ENCODE results near the gene KL. TPM values are rescaled to one million over a fixed set of nuclear protein-coding genes. Genes with fewer than 3 reads are reported as not detected.

KL gene
- total and polyA plus RNA-seq, 2 of the 8 experiments (the other 6 are each of a cell fraction or from before 2014, with no cell fraction given), result 0.02 TPM; not detected in 1

- Histone ChIP-seq H4K8ac (ENCODE audit: extremely low read depth, insufficient read depth, low read length) (no peak overlapping the region), H3K27ac (ENCODE audit: low read depth, low read length) (no peak overlapping the region), H3K9me3 (ENCODE audit: insufficient read depth in 2 of 2, low read depth in 1 of 2, low read length in 1 of 2) (no peaks in the 10 kb centered on the region), H3K23ac (ENCODE audit: insufficient read length) (no peak overlapping the region), H2AK5ac (ENCODE audit: low read depth, low read length) (no peak overlapping the region), H3K79me2 (ENCODE audit: control insufficient read depth in 1 of 2, insufficient read depth in 2 of 2, low read length in 2 of 2) (no peaks in the 10 kb centered on the region), H3K4ac (replicated peaks; ENCODE audit: insufficient read length, low read depth, low read length) (no peak overlapping the region), H3K56ac (replicated peaks; ENCODE audit: insufficient read length, low read depth, low read length) (no peak overlapping the region), H2AFZ (ENCODE audit: low read length) (no peak overlapping the region), H2BK5ac (ENCODE audit: low read depth, low read length) (no peak overlapping the region), H2BK120ac (replicated peaks; ENCODE audit: low read depth, low read length) (no peak overlapping the region), H4K5ac (ENCODE audit: insufficient read length, low read depth, low read length) (no peak overlapping the region), H3K18ac (ENCODE audit: extremely low read depth, low read length) (no peak overlapping the region), H3K4me1 (replicated peaks in 1 of 4; ENCODE audit: control insufficient read depth in 3 of 4, insufficient read depth in 4 of 4, low read length in 3 of 4) (peaks cover 0 to 2% (median 0%) of the 10 kb centered on the region in 4 experiments; a peak in 2 of 7 replicates), H3K9ac (replicated peaks in 1 of 4; ENCODE audit: extremely low read depth in 1 of 4, low read depth in 3 of 4, low read length in 3 of 4) (no peak overlapping the region), H3K36me3 (ENCODE audit: control insufficient read depth in 2 of 4, insufficient read depth in 4 of 4, low read length in 3 of 4) (no peaks in the 10 kb centered on the region), H4K91ac (replicated peaks; ENCODE audit: insufficient read length, low read length) (no peak overlapping the region), H3K79me1 (ENCODE audit: low read depth, low read length) (no peaks in the 10 kb centered on the region), H3K4me3 (ENCODE audit: extremely low read depth in 1 of 4, insufficient read depth in 2 of 4, low read depth in 3 of 4, low read length in 4 of 4) (no peak overlapping the region), H2BK20ac (ENCODE audit: low read length) (no peak overlapping the region), H2BK12ac (ENCODE audit: low read depth, low read length) (no peak overlapping the region), H4K20me1 (replicated peaks in 1 of 2; ENCODE audit: control insufficient read depth in 1 of 2, insufficient read depth in 2 of 2, low read length in 2 of 2) (no peaks in the 10 kb centered on the region), H2BK15ac (ENCODE audit: low read length) (no peak overlapping the region), H3K14ac (ENCODE audit: insufficient read length) (no peak overlapping the region), H3K4me2 (ENCODE audit: insufficient read depth in 1 of 2, low read depth in 2 of 2, low read length in 2 of 2) (no peak overlapping the region), H3K27me3 (replicated peaks in 1 of 4; ENCODE audit: control insufficient read depth in 3 of 4, extremely low read depth in 1 of 4, insufficient read depth in 3 of 4, low read length in 3 of 4) (no peaks in the 10 kb centered on the region), H3K23me2 (ENCODE audit: low read depth, low read length) (no peaks in the 10 kb centered on the region)
- 87% methylated on average over 4 of the region's 4 CpGs; no CpG with 5 or more reads in 1 of the 2 experiments for WGBS, 2 experiments (ENCODE audit: extremely low coverage in 1 of 2, insufficient coverage in 1 of 2, insufficient read length in 1 of 2, insufficient replicate concordance in 2 of 2, low coverage in 1 of 2, low lambda C conversion rate in 2 of 2, missing lambda C conversion rate in 1 of 2)
- FAIRE-seq (no peak), DNase-seq (ENCODE audit: low read depth in 1 of 2, low spot score in 2 of 2) (no peak)
- POLR2A ChIA-PET (ENCODE audit: partially characterized antibody), result no interaction called here
- CTCF ChIA-PET (ENCODE audit: partially characterized antibody), result interaction anchor here (0.6 kb wide), 1 partner anchor 131 kb away, joined by 3 read pairs; no protein-coding TSS in a partner anchor
- TF ChIP-seq MAFK (IDR thresholded peaks at IDR 0.05; ENCODE audit: low read depth, low read length) (no peak), USF2 (IDR thresholded peaks at IDR 0.05; ENCODE audit: low read length) (no peak), GABPA (IDR thresholded peaks at IDR 0.05; ENCODE audit: borderline replicate concordance, insufficient read depth, low read length) (no peak), SP2 (IDR thresholded peaks at IDR 0.05; ENCODE audit: low read length) (no peak), HDAC2 (IDR thresholded peaks at IDR 0.05; ENCODE audit: borderline replicate concordance in 1 of 2, low read depth in 2 of 2, low read length in 2 of 2) (no peak), ATF2 (IDR thresholded peaks at IDR 0.05; ENCODE audit: low read length) (no peak), RBBP5 (IDR thresholded peaks at IDR 0.05; ENCODE audit: borderline replicate concordance, low read depth, low read length) (no peak), HDAC6 (IDR thresholded peaks at IDR 0.05; ENCODE audit: low read depth, low read length) (no peak), TAF1 (IDR thresholded peaks at IDR 0.05; ENCODE audit: low read depth, low read length) (no peak), BCL11A (IDR thresholded peaks at IDR 0.05; ENCODE audit: low read depth in 2 of 2, low read length in 2 of 2) (no peak), MAX (IDR thresholded peaks at IDR 0.05) (no peak)
Measured at GRCh38 chr13:33103457-33103856, 87.2 kb downstream of the KL start.
